ENCODE results near the gene BIRC5.

Gene BIRC5

GRCh38 chr17:78184351-78184750 is 29.7 kb upstream of the BIRC5 start:
- no peak for DNase-seq

- DNase-seq, result no peak
These were observed 29.2 kb upstream of the BIRC5 start for GRCh38 chr17:78184868-78185267.

DNA sequence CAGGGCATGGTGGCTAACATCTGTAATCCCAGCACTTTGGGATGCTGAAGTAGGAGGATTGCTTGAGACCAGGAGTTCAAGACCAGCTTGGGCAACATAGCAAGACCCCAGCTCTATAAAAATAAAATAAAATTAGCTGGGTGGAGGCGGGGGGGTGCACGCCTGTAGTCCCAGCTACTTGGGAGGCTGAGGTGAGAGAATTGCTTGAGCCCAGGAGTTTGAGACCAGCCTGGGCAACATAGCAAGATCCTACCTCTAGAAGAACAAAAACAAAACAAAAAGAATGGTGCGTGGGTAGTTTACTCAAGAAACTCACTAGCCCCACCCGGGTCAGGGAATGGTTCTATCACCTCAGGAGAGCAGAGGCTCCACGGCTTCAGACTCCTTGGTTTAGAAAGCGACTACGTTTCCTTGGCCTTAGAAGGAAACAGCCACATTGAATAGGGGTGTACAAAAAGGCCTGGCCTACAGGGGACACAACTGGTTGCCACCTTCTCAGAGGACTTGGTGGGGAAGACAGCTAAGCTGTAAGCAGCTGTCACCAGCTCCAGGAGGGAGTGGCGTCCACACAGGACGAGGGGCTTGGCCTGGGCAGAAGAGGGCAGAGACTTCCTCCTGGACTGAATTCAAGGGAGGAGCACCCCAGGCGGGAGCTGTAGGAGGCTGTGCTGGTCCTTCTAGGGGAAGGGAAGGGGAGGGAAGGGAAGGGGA is 27.9 kb upstream of the BIRC5 start:
- DNase-seq, result no peak

GRCh38 chr17:78186692-78187595 is 27.1 kb upstream of the BIRC5 start, which contains the start of the genes AFMID and TK1:
AFMID (plus strand) TSS chr17:78187362; CDS start chr17:78187371, 9 bp downstream.
TK1 (minus strand) TSS chr17:78187052; CDS start chr17:78186994, 58 bp downstream.
- DNase-seq, result peak; percentile 98

- DNase-seq, result no peak
These were observed 17.3 kb upstream of the BIRC5 start for GRCh38 chr17:78196716-78197115.

DNA sequence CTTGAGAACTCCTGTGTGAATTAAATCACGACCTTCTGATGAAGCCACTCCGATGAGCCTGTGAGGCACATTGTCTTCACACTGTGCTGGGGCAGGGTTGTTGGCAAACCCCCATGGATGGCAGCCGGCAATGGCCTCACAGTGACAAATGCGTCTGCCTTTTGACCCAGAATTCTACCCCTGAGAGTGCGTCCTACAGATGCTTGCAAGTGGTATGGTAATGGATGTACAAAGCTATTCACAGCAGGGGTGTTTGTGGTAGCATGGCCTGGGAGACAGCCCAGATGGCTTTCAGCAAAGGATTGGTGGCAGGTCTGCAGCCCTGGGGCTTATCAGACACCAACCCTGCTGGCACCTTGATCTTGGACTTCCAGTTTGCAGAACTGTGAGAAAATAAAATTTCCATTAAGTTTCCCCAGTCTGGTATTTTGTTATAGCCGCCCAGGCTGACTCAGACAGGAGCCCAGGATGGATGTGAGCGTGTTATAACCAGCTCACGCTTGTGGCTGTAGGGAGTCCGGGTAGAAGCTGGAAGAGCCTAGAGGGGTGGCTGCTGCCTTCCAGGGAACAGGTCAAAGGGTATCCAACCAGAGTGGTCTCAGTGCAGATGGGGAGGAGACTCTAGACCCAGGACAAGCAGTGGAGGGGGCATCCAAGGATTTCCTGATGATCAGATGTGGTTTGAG is 16.8 kb upstream of the BIRC5 start:
- DNase-seq, result no peak

- no peak for DNase-seq
These were observed 13.6 kb upstream of the BIRC5 start for GRCh38 chr17:78200451-78200850.

DNA sequence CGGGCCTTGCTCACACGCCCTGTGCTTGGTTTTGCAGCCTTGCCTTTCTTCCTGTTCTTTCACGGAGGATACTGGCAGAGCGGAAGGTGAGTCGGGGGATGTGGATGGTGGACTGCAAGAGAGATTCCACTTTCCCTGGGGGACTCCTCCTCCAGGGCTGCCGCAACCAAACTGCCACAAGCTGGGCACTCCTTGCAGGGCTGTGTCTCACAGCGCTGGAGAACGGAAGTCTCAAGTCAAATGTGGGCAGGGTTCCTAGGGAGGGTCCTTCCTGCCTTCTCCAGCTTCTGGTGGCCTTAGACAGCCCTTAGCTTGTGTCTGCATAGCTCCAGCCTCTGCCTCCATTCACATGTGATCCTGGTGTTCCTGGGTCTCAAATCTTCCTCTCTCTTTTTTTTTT is 11.4 kb upstream of the BIRC5 start:
- no peak for DNase-seq

GRCh38 chr17:78204387-78205123 is 9.5 kb upstream of the BIRC5 start:
- DNase-seq, result no peak

DNA sequence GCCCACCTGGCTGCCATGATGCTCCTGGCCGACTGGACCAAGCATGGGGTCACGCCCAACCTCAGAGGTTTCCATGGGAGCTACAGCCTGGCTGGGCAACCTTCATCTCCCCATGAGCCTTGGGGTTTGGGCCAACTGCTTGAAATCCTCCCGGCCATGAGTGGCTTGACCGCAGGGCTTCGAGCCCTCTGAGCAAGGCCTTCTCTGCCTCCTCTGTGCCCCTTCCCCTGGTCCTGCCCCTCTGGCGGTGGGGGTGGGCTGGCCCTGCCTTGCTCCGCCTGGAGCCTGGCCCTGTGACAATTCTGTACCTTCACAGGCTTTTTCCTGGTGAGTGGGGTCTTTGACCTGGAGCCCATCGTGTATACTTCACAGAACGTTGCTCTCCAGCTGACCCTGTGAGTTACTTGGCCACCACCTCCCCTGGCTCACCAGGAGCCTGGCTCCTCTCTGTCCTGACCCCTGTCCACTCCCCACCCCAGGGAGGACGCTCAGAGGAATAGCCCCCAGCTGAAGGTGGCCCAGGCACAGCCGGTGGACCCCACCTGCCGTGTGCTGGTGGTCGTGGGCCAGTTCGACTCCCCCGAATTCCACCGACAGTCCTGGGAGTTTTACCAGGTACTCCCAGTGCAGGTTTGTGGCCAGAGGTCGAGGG is 8.8 kb upstream of the BIRC5 start:
- DNase-seq, result no peak

DNA sequence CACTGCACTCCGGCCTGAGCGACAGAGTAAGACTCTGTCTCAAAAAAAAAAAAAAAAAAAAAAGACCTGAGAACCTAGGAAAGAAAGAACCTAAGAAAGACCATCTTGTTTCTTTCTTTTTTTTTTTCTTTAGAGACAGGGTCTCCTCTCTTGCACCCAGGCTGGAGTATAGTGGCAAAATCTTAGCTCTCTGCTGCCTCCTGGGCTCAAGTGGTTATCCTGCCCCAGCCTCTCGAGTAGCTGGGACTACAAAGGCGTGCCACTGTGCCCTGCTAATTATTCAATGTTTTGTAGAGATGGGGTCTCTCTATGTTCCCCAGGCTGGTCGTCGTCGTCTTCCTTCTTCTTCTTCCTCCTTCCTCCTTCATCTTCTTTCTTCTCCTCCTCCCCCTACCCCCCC is 7.8 kb upstream of the BIRC5 start:
- no peak for DNase-seq

DNA sequence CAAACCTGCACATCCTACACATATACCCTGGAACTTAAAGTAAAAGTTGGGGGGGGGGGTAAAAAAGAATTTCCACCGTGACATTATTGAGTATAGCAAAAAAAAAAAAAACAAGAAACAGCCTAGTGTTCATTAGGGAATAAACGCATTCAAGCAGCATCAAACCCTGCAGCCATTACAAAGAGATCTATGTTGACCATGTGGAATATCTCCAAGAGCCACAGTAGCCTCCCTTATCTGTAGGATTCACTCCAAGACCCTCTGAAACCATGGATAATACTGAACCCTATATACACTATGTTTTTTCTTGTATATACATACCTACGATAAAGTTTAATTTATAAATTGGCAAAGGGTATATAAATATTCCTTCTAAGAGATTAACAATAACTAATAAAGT is 5.6 kb upstream of the BIRC5 start:
- no peak for DNase-seq

DNA sequence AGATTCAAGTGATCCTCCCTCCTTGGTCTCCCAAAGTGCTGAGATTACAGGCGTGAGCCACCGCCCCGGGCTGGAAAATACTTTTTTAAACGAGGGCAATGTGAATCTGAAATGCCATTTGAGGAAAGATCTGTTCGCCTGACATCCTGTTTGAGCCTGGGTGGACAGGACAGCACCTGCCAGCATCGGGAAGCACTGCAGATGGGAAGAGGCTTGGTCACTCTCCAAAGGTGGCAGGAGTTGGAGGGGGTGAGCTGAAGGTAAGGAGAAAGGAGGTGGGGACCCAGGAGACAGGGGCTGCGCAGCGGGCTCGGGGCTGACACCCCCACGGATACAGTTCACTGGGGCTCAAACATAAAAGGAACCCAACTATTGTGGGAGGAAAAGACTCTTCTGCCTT is 3.9 kb upstream of the BIRC5 start:
- DNase-seq, result no peak

GRCh38 chr17:78211032-78211431 is 3.0 kb upstream of the BIRC5 start:
- no peak for DNase-seq

DNA sequence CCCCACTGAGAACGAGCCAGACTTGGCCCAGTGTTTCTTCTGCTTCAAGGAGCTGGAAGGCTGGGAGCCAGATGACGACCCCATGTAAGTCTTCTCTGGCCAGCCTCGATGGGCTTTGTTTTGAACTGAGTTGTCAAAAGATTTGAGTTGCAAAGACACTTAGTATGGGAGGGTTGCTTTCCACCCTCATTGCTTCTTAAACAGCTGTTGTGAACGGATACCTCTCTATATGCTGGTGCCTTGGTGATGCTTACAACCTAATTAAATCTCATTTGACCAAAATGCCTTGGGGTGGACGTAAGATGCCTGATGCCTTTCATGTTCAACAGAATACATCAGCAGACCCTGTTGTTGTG is 631 bp downstream of the BIRC5 start:
- DNase-seq, result no peak

DNA sequence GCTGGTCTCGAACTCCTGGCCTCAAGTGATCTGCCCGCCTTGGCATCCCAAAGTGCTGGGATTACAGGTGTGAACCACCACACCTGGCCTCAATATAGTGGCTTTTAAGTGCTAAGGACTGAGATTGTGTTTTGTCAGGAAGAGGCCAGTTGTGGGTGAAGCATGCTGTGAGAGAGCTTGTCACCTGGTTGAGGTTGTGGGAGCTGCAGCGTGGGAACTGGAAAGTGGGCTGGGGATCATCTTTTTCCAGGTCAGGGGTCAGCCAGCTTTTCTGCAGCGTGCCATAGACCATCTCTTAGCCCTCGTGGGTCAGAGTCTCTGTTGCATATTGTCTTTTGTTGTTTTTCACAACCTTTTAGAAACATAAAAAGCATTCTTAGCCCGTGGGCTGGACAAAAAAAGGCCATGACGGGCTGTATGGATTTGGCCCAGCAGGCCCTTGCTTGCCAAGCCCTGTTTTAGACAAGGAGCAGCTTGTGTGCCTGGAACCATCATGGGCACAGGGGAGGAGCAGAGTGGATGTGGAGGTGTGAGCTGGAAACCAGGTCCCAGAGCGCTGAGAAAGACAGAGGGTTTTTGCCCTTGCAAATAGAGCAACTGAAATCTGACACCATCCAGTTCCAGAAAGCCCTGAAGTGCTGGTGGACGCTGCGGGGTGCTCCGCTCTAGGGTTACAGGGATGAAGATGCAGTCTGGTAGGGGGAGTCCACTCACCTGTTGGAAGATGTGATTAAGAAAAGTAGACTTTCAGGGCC is 5.5 kb downstream of the BIRC5 start:
- no peak for DNase-seq

GRCh38 chr17:78223061-78223460 is 9.0 kb downstream of the BIRC5 start:
- no peak for DNase-seq

- DNase-seq, result no peak
These were observed 9.7 kb downstream of the BIRC5 start for GRCh38 chr17:78223765-78224164.

DNA sequence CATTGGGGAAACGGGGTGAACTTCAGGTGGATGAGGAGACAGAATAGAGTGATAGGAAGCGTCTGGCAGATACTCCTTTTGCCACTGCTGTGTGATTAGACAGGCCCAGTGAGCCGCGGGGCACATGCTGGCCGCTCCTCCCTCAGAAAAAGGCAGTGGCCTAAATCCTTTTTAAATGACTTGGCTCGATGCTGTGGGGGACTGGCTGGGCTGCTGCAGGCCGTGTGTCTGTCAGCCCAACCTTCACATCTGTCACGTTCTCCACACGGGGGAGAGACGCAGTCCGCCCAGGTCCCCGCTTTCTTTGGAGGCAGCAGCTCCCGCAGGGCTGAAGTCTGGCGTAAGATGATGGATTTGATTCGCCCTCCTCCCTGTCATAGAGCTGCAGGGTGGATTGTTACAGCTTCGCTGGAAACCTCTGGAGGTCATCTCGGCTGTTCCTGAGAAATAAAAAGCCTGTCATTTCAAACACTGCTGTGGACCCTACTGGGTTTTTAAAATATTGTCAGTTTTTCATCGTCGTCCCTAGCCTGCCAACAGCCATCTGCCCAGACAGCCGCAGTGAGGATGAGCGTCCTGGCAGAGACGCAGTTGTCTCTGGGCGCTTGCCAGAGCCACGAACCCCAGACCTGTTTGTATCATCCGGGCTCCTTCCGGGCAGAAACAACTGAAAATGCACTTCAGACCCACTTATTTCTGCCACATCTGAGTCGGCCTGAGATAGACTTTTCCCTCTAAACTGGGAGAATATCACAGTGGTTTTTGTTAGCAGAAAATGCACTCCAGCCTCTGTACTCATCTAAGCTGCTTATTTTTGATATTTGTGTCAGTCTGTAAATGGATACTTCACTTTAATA is 10.4 kb downstream of the BIRC5 start:
- no peak for DNase-seq

GRCh38 chr17:78225088-78225865 is 11.2 kb downstream of the BIRC5 start:
- no peak for DNase-seq
